Upper lobe of left lung (tissue), 6 donors: ENCODE results near the gene LIX1L. TPM values are rescaled to one million over a fixed set of nuclear protein-coding genes. Genes with fewer than 3 reads are reported as not detected.

Source experiments
- ATAC-seq, 2 donors: fragments of 200-7000 bp; cut with Tn5 transposase; one replicate each; pipeline ENCODE4 v1.9.1; 2022; ENCODE audit warnings: mild to moderate bottlenecking in 2 of 2, moderate library complexity in 2 of 2; ENCODE audit not compliant: low FRiP score in 2 of 2
- DNase-seq, 2 donors: peaks; one replicate each; pipeline ENCODE4 v3.0.0-alpha.2; 2019 to 2020
- H3K27ac ChIP-seq, 4 donors: fragments of 200-600 bp; sonication (generic); one replicate each; pipeline ENCODE4 v1.5.1; 2016 to 2019
- H3K27me3 ChIP-seq, 4 donors: fragments of 200-600 bp; sonication (generic); one replicate each; pipeline ENCODE4 v1.5.1; 2017 to 2019
- H3K36me3 ChIP-seq, 4 donors: fragments of 200-600 bp; sonication (generic); one replicate each; pipeline ENCODE4 v1.5.1; 2016 to 2019
- H3K4me1 ChIP-seq, 4 donors: fragments of 200-600 bp; sonication (generic); one replicate each; pipeline ENCODE4 v1.5.1; 2018 to 2019
- H3K4me3 ChIP-seq, 4 donors: fragments of 200-600 bp; sonication (generic); one replicate each; pipeline ENCODE4 v1.5.1; 2017 to 2019; ENCODE audit warnings: mild to moderate bottlenecking in 2 of 4, moderate library complexity in 1 of 4
- H3K9me3 ChIP-seq, 4 donors: fragments of 200-600 bp; sonication (generic); one replicate each; pipeline ENCODE4 v1.5.1; 2018 to 2019
- EP300 ChIP-seq, 4 donors: sonication (generic); formaldehyde crosslinking; IDR thresholded peaks; one replicate each; pipeline ENCODE4 v1.5.1; 2017; ENCODE audit warnings: antibody characterized with exemption in 4 of 4, control low read depth in 2 of 4
- POLR2A ChIP-seq, 4 donors: fragments of 450-650 bp; IDR thresholded peaks; one replicate each; pipeline ENCODE4 v1.5.1; 2016 to 2017; ENCODE audit warnings: antibody characterized with exemption in 4 of 4, mild to moderate bottlenecking in 2 of 4
- POLR2AphosphoS5 ChIP-seq, 2 donors: sonication (generic); formaldehyde crosslinking; IDR thresholded peaks; one replicate each; pipeline ENCODE4 v1.5.1; 2017; ENCODE audit warnings: antibody characterized with exemption in 2 of 2
- WGBS, 2 donors: methylation state at CpG; one replicate each; pipeline ENCODE4 v1.1.5; 2017 to 2018; 5-methylcytosine and 5-hydroxymethylcytosine counted together
- total RNA-seq, 6 donors: library from RNA; depleted of rRNA in 4 of 6; stranded (reverse); fragments of >200 nt in 4 of 6; gene quantifications; one replicate each; pipeline versions ENCODE4 v1.1.0 to v1.2.1, GENCODE V29; 2016 to 2021
- TF ChIP-seq, protein P1 (sequence below), 6 experiments: fragments of 450-650 bp in 4 of 6; fragments of 200-600 bp in 2 of 6; sonication (generic) in 2 of 6; IDR thresholded peaks; one replicate each; pipeline ENCODE4 v1.5.1; 2016 to 2019; ENCODE audit warnings: antibody characterized with exemption in 6 of 6
- donor health status: DM: no; HTN: no; CAD: no; lungs with moderate emphysema.
- donor health status: DM: no; HTN: yes; CAD: no; lungs with severe emphysema.

LIX1L gene
- total RNA-seq, 6 donors from 2014 or later, result 5.2 to 35.6 (median 16.5) TPM

GRCh38 chr1:145964328-145965118 lies 6.7 kb upstream of the LIX1L start, which contains the start of the genes ANKRD34A and POLR3GL:
Gene ANKRD34A (minus strand): TSS chr1:145964575. CDS start chr1:145961759, 2,816 bp downstream.
Gene POLR3GL (plus strand): TSS chr1:145964690. CDS start chr1:145974866, 10,176 bp downstream.
- Histone ChIP-seq H3K36me3 (no peaks in the 10 kb centered on the region), H3K9me3 (peaks cover 0 to 3% (median 0%) of the 10 kb centered on the region in 4 donors), H3K4me3 (peak within 1 kb of the TSS; percentile 37 to 65 (median 55)), H3K4me1 (peaks cover 40 to 54% (median 47%) of the 10 kb centered on the region in 4 donors), H3K27ac (peak within 1 kb of the TSS; percentile 78 to 93 (median 91)), H3K27me3 (no peaks in the 10 kb centered on the region)
- TF ChIP-seq EP300 (IDR thresholded peaks at IDR 0.05) (no peak), POLR2A (IDR thresholded peaks at IDR 0.05) (peak; percentile 1 to 98 (median 84)), POLR2AphosphoS5 (IDR thresholded peaks at IDR 0.05) (peak; percentile 86 to 97)
- TF ChIP-seq, protein P1, sequence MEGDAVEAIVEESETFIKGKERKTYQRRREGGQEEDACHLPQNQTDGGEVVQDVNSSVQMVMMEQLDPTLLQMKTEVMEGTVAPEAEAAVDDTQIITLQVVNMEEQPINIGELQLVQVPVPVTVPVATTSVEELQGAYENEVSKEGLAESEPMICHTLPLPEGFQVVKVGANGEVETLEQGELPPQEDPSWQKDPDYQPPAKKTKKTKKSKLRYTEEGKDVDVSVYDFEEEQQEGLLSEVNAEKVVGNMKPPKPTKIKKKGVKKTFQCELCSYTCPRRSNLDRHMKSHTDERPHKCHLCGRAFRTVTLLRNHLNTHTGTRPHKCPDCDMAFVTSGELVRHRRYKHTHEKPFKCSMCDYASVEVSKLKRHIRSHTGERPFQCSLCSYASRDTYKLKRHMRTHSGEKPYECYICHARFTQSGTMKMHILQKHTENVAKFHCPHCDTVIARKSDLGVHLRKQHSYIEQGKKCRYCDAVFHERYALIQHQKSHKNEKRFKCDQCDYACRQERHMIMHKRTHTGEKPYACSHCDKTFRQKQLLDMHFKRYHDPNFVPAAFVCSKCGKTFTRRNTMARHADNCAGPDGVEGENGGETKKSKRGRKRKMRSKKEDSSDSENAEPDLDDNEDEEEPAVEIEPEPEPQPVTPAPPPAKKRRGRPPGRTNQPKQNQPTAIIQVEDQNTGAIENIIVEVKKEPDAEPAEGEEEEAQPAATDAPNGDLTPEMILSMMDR (IDR thresholded peaks at IDR 0.05), result peak in 1 of 6 experiments; percentile 17
- DNase-seq (peak in 1 of 2 donors; percentile 99), ATAC-seq (peak; percentile 95 to 97)
- WGBS, 2 donors, result 0% methylated on average over 27 to 37 of the region's 37 CpGs

DNA sequence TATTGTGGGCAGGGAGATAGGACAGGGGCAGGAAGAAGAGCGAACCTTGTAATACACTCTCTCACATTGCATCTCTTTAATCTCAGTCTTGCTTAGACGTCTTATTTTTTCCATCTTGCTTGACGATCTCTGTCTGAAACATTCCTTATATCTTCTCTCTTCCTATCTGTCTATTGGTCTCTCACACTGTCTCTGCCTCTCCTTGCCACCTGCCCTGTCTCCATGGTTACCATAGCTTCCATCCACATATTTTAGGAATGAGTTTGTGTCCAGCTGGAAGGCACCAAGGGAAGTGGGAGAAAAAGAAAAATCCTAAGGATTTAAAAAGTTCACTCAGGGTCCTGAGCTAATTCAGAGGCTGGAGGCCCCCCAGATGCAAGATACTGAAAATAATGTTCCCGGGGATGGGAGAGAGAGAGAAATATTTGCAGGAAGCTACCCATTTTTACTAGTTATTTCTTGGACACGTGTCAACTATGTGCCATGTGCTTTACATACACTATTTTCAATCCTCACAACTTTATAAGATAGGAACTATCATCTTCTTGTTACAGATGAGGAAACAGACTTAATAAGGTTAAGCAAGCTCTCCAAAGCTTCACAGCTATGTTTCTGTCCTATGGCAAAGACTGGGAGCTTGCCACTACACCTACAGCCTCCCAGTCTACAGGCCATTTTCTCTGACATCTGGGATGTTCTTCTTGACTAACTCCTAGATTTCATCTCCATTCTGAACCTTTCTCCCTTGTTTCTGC lies 5.6 kb upstream of the LIX1L start:
- peak overlapping the region; percentile 78 to 93 (median 91) for H3K27ac ChIP-seq
- peak overlapping the region in 2 of 4 donors; percentile 59 to 65 for H3K4me3 ChIP-seq
- WGBS, 2 donors, result 53 to 55% methylated on average over 5 of the region's 5 CpGs
- no peaks in the 10 kb centered on the region for H3K36me3 ChIP-seq
- no peak for TF ChIP-seq POLR2AphosphoS5 (IDR thresholded peaks at IDR 0.05)
- TF ChIP-seq, protein P1 (IDR thresholded peaks at IDR 0.05), result no peak
- no peak for TF ChIP-seq POLR2A (IDR thresholded peaks at IDR 0.05)
- no peak for TF ChIP-seq EP300 (IDR thresholded peaks at IDR 0.05)
- DNase-seq (no peak), ATAC-seq (no peak)
- no peaks in the 10 kb centered on the region for H3K27me3 ChIP-seq
- peaks cover 0 to 3% (median 0%) of the 10 kb centered on the region in 4 donors for H3K9me3 ChIP-seq
- peaks cover 43 to 60% (median 49%) of the 10 kb centered on the region in 4 donors for H3K4me1 ChIP-seq

DNA sequence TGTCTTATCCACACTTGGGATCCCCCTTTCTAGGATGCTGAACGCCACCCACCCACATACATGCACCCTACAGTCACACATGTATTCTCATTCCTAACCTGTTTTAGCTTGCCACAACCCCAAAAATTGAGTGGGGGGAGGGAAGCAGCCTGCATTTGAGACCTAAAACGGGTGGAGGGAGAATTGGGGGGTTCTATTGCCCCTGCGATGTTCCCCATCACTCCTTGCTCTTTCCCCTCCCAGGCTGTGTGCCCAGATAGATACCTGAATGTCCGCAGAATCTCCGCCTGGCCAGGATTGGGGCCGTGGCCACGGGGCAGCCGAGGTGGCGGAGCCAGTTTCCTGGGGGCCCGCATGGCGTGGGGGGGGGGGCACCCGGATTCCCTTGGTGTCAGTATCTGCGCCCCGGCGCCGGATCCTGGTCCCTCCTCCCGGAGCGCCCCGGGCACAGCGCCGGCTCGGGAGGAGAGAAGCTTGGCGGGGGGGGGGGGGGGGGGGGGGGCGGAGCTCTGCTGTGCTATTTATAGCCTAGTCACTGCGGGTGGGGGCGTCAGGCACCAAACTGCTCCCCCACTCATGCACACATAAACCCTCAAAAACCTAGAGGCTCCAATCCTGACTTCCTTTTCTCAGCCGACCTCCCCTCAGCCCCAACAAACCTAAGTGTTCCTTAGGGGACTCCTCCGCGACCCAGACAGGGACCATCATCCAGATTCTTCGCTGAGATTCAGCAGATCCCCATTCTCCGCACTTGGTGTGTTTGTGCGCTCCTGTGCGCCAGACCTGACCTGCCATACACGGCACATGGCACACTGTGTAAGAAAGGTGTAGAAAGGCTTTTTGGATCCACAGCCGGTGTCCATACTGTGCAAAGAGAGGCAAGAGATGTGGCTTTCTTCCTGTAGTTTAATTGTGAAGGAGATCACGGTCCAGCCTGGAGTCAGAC lies 4.6 kb upstream of the LIX1L start:
- DNase-seq (peak; percentile 53 to 85), ATAC-seq (no peak)
- peak overlapping the region; percentile 20 to 92 (median 78) for H3K27ac ChIP-seq
- H3K4me1 ChIP-seq, result peaks cover 47 to 70% (median 51%) of the 10 kb centered on the region in 4 donors
- no peaks in the 10 kb centered on the region for H3K27me3 ChIP-seq
- WGBS, 2 donors, result 6 to 16% methylated on average over 18 to 20 of the region's 36 CpGs
- no peak for TF ChIP-seq EP300 (IDR thresholded peaks at IDR 0.05)
- TF ChIP-seq POLR2AphosphoS5 (IDR thresholded peaks at IDR 0.05), result no peak
- TF ChIP-seq, protein P1 (IDR thresholded peaks at IDR 0.05), result no peak
- TF ChIP-seq POLR2A (IDR thresholded peaks at IDR 0.05), result no peak
- H3K4me3 ChIP-seq, result peak overlapping the region; percentile 41 to 66 (median 62)
- no peaks in the 10 kb centered on the region for H3K36me3 ChIP-seq
- H3K9me3 ChIP-seq, result peaks cover 0 to 2% (median 0%) of the 10 kb centered on the region in 4 donors
